Activated CD4-positive, alpha-beta T cell treated with anti-CD3 and anti-CD28 coated beads for 24 hours (primary cell): Measurements from ENCODE around the gene ZNF177.
A peak's percentile ranks its signal among the peaks of the same experiment; 100 is the strongest.

Experiments used
- DNase-seq, 2 donors: peaks; one replicate each; pipeline ENCODE4 v3.0.0-alpha.2; 2020; ENCODE audit warnings: low read depth in 2 of 2

The ZNF177 gene

GRCh38 chr19:9430444-9430843 lies 67.6 kb downstream of the ZNF177 start:
- no peak for DNase-seq

GRCh38 chr19:9431475-9431874 lies 68.7 kb downstream of the ZNF177 start:
- DNase-seq, result peak in 1 of 2 donors; percentile 28
